ENCODE results near the gene FGG.

FGG gene

DNA sequence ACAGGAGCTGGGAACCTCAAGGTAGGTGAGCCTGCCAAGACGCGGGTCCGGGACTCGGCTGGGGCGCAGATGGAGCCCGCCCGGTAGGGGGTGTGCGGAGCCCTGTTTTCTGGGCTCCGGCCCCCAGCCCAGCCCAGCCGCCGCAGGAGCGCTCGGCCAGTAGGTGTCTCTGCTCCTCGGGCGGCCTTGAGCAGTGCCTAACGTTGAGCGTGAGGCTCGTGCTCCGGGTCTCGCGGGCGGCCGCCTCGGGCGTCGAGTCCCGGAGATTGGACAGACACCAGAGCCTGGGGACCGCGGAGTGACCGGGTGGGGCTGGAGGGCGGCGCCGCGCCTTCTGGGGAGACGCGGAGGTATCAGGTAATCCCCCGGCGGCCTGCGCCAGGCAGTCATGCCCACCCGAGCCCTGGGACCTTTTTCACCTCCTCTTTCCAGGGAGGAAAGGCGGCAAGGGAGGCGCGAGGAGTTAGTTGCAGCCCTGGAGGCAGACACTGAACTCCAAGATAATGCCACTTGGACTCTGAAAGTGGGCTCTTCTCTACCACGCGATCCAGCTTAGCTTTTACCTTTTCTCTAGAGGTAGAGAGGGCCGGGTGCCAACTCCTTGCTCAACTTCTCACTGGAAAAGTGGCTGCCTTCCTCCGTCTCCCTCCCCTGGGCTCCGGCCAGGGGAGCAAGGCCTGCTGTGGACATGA lies 14.5 kb upstream of the FGG start:
- H3K4me3 ChIP-seq (ENCODE audit: low read depth, low read length) = no peak overlapping the region
- TF ChIP-seq ZNF76 (tag by site-specific recombination; IDR thresholded peaks at IDR 0.05; ENCODE audit: borderline replicate concordance, low read depth) (no peak), ZNF335 (tag by site-specific recombination; conservative IDR thresholded peaks at IDR 0.05) (peak; percentile 32; the same call in 1 of the 2 replicates), ZNF514 (tag by site-specific recombination; IDR thresholded peaks at IDR 0.05) (no peak), ZNF274 (IDR thresholded peaks at IDR 0.05; ENCODE audit: low read length) (no peak), ZNF274 (tag by site-specific recombination; IDR thresholded peaks at IDR 0.05; ENCODE audit: borderline replicate concordance) (no peak), ZNF600 (tag by site-specific recombination; IDR thresholded peaks at IDR 0.05) (no peak), ZIC2 (tag by site-specific recombination; IDR thresholded peaks at IDR 0.05) (no peak), ZNF23 (tag by site-specific recombination; IDR thresholded peaks at IDR 0.05; ENCODE audit: borderline replicate concordance) (no peak), ZBTB17 (tag by site-specific recombination; IDR thresholded peaks at IDR 0.05) (peak; percentile 50; the same call in 1 of the 2 replicates), HOXC10 (CRISPR knock-in tag; IDR thresholded peaks at IDR 0.05) (no peak), ZNF350 (tag by site-specific recombination; IDR thresholded peaks at IDR 0.05) (no peak), ZNF654 (tag by site-specific recombination; IDR thresholded peaks at IDR 0.05; ENCODE audit: low read depth) (peak; percentile 33), GFI1B (tag by site-specific recombination; IDR thresholded peaks at IDR 0.05) (no peak), ZBTB8A (tag by site-specific recombination; IDR thresholded peaks at IDR 0.05) (peak; percentile 85), GLIS2 (tag by site-specific recombination; IDR thresholded peaks at IDR 0.05) (peak; percentile 28; the same call in 1 of the 2 replicates)
- TF ChIP-seq, protein P1, sequence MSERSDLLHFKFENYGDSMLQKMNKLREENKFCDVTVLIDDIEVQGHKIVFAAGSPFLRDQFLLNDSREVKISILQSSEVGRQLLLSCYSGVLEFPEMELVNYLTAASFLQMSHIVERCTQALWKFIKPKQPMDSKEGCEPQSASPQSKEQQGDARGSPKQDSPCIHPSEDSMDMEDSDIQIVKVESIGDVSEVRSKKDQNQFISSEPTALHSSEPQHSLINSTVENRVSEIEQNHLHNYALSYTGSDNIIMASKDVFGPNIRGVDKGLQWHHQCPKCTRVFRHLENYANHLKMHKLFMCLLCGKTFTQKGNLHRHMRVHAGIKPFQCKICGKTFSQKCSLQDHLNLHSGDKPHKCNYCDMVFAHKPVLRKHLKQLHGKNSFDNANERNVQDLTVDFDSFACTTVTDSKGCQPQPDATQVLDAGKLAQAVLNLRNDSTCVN (tag by site-specific recombination; optimal IDR thresholded peaks at IDR 0.05) = peak; percentile 36
- TF ChIP-seq, protein P2, sequence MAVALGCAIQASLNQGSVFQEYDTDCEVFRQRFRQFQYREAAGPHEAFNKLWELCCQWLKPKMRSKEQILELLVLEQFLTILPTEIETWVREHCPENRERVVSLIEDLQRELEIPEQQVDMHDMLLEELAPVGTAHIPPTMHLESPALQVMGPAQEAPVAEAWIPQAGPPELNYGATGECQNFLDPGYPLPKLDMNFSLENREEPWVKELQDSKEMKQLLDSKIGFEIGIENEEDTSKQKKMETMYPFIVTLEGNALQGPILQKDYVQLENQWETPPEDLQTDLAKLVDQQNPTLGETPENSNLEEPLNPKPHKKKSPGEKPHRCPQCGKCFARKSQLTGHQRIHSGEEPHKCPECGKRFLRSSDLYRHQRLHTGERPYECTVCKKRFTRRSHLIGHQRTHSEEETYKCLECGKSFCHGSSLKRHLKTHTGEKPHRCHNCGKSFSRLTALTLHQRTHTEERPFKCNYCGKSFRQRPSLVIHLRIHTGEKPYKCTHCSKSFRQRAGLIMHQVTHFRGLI (tag by site-specific recombination; IDR thresholded peaks at IDR 0.05) = peak; percentile 63; the same call in 1 of the 2 replicates
- TF ChIP-seq, protein P3, sequence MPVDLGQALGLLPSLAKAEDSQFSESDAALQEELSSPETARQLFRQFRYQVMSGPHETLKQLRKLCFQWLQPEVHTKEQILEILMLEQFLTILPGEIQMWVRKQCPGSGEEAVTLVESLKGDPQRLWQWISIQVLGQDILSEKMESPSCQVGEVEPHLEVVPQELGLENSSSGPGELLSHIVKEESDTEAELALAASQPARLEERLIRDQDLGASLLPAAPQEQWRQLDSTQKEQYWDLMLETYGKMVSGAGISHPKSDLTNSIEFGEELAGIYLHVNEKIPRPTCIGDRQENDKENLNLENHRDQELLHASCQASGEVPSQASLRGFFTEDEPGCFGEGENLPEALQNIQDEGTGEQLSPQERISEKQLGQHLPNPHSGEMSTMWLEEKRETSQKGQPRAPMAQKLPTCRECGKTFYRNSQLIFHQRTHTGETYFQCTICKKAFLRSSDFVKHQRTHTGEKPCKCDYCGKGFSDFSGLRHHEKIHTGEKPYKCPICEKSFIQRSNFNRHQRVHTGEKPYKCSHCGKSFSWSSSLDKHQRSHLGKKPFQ (tag by site-specific recombination; IDR thresholded peaks at IDR 0.05) = no peak
- TF ChIP-seq, protein P4, sequence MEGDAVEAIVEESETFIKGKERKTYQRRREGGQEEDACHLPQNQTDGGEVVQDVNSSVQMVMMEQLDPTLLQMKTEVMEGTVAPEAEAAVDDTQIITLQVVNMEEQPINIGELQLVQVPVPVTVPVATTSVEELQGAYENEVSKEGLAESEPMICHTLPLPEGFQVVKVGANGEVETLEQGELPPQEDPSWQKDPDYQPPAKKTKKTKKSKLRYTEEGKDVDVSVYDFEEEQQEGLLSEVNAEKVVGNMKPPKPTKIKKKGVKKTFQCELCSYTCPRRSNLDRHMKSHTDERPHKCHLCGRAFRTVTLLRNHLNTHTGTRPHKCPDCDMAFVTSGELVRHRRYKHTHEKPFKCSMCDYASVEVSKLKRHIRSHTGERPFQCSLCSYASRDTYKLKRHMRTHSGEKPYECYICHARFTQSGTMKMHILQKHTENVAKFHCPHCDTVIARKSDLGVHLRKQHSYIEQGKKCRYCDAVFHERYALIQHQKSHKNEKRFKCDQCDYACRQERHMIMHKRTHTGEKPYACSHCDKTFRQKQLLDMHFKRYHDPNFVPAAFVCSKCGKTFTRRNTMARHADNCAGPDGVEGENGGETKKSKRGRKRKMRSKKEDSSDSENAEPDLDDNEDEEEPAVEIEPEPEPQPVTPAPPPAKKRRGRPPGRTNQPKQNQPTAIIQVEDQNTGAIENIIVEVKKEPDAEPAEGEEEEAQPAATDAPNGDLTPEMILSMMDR (tag by site-specific recombination; IDR thresholded peaks at IDR 0.05) = peak; percentile 54
- TF ChIP-seq, protein P5, sequence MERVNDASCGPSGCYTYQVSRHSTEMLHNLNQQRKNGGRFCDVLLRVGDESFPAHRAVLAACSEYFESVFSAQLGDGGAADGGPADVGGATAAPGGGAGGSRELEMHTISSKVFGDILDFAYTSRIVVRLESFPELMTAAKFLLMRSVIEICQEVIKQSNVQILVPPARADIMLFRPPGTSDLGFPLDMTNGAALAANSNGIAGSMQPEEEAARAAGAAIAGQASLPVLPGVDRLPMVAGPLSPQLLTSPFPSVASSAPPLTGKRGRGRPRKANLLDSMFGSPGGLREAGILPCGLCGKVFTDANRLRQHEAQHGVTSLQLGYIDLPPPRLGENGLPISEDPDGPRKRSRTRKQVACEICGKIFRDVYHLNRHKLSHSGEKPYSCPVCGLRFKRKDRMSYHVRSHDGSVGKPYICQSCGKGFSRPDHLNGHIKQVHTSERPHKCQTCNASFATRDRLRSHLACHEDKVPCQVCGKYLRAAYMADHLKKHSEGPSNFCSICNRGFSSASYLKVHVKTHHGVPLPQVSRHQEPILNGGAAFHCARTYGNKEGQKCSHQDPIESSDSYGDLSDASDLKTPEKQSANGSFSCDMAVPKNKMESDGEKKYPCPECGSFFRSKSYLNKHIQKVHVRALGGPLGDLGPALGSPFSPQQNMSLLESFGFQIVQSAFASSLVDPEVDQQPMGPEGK (tag by site-specific recombination; IDR thresholded peaks at IDR 0.05) = 0 out of 2 replicates have a peak, but pooled peaks have one; percentile 22
- TF ChIP-seq, protein P6, sequence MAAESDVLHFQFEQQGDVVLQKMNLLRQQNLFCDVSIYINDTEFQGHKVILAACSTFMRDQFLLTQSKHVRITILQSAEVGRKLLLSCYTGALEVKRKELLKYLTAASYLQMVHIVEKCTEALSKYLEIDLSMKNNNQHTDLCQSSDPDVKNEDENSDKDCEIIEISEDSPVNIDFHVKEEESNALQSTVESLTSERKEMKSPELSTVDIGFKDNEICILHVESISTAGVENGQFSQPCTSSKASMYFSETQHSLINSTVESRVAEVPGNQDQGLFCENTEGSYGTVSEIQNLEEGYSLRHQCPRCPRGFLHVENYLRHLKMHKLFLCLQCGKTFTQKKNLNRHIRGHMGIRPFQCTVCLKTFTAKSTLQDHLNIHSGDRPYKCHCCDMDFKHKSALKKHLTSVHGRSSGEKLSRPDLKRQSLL (tag by site-specific recombination; IDR thresholded peaks at IDR 0.05) = no peak
- TF ChIP-seq, protein P7, sequence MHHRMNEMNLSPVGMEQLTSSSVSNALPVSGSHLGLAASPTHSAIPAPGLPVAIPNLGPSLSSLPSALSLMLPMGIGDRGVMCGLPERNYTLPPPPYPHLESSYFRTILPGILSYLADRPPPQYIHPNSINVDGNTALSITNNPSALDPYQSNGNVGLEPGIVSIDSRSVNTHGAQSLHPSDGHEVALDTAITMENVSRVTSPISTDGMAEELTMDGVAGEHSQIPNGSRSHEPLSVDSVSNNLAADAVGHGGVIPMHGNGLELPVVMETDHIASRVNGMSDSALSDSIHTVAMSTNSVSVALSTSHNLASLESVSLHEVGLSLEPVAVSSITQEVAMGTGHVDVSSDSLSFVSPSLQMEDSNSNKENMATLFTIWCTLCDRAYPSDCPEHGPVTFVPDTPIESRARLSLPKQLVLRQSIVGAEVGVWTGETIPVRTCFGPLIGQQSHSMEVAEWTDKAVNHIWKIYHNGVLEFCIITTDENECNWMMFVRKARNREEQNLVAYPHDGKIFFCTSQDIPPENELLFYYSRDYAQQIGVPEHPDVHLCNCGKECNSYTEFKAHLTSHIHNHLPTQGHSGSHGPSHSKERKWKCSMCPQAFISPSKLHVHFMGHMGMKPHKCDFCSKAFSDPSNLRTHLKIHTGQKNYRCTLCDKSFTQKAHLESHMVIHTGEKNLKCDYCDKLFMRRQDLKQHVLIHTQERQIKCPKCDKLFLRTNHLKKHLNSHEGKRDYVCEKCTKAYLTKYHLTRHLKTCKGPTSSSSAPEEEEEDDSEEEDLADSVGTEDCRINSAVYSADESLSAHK (tag by site-specific recombination; IDR thresholded peaks at IDR 0.05) = no peak
- TF ChIP-seq, protein P8, sequence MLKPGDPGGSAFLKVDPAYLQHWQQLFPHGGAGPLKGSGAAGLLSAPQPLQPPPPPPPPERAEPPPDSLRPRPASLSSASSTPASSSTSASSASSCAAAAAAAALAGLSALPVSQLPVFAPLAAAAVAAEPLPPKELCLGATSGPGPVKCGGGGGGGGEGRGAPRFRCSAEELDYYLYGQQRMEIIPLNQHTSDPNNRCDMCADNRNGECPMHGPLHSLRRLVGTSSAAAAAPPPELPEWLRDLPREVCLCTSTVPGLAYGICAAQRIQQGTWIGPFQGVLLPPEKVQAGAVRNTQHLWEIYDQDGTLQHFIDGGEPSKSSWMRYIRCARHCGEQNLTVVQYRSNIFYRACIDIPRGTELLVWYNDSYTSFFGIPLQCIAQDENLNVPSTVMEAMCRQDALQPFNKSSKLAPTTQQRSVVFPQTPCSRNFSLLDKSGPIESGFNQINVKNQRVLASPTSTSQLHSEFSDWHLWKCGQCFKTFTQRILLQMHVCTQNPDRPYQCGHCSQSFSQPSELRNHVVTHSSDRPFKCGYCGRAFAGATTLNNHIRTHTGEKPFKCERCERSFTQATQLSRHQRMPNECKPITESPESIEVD (tag by site-specific recombination; IDR thresholded peaks at IDR 0.05) = no peak

More for the DNA sequence above, 14.5 kb upstream of the FGG start:
- CTCF ChIA-PET = interaction anchor here (0.5 to 20.9 kb wide), 5 partner anchors 11 to 150 kb away, joined by 3 to 429 read pairs (median 3); partner anchors contain the start of genes FGB and PLRG1
- POLR2A ChIA-PET = no interaction called here
- H3K4me1 ChIP-seq (ENCODE audit: control insufficient read depth, insufficient read depth, low read length) = no peaks in the 10 kb centered on the region
- H3K9me3 ChIP-seq (ENCODE audit: control insufficient read depth, insufficient read depth, low read depth, low read length) = no peaks in the 10 kb centered on the region
- no peaks in the 10 kb centered on the region for H3K36me3 ChIP-seq (ENCODE audit: control insufficient read depth in 2 of 2, insufficient read depth in 1 of 2, low read length in 2 of 2)
- H3K27ac ChIP-seq (ENCODE audit: extremely low read depth, low read depth, low read length) = no peak overlapping the region; the same call in 1 of the 2 replicates

Measured in HEK293 (cell line).